HG03039 (cell line): ENCODE data around the gene PLSCR5.
A peak's percentile ranks its signal among the peaks of the same experiment; 100 is the strongest.

Source experiments
- ATAC-seq: cut with Tn5 transposase; IDR thresholded peaks from one replicate; pipeline ENCODE4 v1.9.1; 2021; ENCODE audit warnings: mild to moderate bottlenecking, moderate library complexity; ENCODE audit not compliant: unreplicated experiment

PLSCR5 gene

DNA sequence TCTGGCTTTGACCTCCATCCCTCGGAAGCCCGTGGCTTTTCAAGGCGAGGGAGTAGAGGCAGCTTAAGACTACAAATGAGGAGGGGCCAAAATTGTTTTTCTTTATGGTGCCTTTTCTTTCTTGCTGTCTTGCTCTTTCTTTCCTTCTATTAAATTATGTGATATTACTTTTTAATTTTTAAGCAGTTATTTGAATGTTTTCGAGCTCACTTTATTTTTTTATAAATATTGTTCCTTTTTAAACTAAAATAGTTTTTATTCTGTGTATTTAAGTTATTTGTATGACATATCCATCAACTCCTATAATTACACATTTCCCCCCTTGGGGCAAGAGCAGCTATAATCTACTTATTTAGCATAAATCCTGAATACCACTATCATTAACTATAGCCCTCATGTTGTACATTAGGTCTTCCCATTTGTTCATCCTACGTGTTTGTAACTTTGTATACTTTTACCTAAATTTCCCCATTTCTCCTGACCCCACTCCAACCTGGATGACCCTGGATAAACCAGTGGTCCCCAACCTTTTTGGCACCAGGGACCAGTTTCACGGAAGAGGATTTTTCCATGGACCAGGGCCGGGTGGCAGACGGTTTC, 60.1 kb downstream of the PLSCR5 start:
- ATAC-seq: no peak

DNA sequence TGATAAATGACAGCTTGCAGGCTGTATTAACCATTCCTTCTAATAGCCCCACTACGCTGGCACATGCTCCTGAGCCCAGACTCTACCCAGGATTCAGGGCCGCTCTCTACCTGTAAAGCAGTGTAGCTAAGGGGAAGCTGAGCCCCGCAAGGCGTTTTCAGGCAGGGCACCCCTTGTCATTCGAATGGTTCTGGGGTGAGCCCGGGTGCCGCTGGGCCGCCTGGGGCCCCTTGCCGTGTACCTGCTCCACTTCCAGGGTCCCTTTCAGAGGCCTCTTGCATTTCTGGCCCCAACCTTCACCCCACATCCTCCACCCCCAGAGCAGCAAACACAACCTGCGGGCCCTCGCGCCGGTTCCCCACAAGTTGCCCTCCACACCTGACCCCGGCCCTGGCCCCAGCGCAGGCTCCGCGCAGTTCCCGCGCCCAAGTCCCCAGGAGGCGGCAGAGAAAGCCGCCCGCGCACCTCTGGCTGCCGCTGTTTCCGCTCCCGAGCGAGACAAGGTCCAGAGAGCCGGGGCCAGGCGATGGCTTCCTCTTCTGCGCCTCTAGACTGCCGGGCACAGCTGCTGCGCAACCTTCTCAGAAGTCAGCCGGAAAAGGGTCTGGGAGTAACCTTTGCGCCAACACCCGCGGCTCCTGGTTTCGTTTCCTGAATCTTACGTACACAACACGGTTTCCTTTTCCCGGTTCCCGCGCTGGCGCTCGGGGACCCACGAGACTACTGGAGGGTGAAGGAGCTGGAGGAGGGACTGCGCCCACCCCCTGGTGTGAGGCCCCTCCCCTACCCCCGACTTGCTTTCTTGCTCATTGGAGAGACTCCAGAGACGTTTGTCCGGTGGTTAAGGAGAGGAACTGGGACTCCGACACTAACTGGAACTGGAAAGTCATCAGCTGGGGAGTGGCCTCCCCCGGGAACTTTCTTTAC, 60.9 kb downstream of the PLSCR5 start, which contains the start of gene PLSCR1:
Gene PLSCR1 (minus strand): TSS at position 606 of the 927 bp plus-strand sequence. CDS start 8,055 bp downstream, outside the sequence.
- peak; percentile 83 for ATAC-seq

DNA sequence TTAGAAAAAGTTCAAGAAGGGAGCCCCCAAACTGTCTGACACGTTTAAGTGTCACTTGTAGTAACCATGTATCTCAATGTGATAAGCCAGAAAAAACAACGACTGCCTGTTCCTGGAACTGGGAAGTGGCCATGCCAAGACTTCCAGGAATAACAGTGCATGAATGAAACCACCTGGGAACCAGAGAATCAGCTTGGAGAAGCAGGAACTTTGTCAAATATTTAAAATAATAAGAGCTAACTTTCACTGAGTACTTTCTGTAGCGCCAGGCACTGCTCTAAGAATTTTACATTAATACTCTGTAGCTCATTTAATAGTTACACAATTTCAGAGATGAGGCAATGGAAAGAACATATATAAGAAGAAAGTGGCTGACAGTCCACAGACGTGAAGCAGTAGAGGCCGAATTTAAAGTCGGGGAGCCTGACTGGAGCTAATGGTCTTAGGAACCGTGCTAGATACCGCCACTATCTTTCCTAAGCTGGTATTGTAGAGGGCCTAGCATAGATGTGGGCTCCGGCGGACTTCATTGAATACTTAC, 61.6 kb downstream of the PLSCR5 start:
- peak; percentile 1 for ATAC-seq

DNA sequence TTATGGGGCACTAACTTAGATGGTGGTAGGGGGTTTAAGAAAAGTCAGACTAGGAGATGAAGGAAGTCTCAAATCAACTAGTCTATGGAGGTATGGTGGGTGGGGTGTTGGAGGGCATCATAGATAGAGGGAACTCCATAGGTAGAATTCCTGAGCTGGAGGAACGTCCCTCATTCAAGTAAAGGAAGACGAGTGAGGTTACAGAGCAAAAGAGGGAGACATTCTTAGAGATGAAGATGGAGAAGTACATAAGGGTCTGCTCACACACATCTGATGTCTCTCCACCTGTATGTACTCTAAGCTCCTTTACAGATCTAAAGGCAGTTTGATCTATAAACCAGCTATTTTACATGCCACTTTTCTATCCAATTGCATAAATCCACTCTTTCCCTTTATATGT, 62.2 kb downstream of the PLSCR5 start:
- no peak for ATAC-seq

DNA sequence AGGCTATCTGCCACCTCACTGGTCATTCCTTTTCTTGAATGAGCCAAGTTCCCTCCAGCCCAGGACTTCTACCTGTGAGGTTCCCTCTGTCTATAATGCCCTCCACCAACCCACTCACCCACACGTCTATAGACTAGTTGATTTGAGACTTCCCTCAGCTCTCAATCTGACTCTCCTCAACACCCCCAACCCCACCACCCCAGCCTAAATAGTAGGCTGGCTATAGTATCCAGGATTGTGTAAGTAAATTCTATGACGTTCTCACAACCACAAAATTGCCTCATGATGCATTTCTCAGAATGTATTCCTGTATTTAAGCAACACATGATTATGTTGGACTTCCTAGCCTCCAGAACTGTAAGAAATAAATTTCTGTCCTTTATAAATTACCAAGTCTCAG, 63.0 kb downstream of the PLSCR5 start:
- ATAC-seq: no peak

DNA sequence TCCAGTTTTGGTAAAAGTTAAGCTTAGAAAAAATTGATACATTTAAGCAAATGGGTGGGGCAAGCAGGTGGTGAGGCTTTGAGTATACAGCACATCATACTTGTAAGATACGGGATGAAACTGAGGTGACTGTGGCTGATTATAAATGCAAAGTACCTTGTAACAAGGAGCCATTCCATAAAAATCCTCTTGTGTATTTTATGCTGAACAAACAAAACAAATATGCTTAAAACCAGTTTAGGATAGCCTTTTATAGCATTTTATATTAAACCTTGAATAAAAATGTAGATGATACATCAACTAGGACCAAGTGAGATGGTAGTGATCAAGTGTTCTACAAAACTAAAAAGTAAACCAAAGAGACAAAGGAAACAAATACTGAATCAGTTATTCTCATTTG, 64.2 kb downstream of the PLSCR5 start:
- ATAC-seq: no peak

DNA sequence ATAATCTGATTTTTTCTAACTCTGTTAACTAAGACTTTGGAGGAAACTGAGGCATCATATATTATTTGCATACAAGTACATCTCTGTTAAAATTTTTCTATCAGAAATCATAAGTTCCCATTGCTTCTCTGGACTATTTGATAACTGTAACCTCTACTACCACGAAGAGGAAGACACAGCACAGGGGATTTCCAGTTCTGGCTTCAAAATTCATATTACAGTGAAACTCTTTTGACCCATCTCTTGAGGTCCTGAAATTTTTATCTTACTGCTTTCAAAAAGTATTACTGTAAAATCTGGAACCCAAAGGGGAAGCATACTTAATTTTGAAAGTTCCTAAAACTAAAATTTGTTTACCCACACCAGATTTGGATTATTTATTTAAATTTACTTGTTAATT, 64.9 kb downstream of the PLSCR5 start:
- ATAC-seq: no peak

DNA sequence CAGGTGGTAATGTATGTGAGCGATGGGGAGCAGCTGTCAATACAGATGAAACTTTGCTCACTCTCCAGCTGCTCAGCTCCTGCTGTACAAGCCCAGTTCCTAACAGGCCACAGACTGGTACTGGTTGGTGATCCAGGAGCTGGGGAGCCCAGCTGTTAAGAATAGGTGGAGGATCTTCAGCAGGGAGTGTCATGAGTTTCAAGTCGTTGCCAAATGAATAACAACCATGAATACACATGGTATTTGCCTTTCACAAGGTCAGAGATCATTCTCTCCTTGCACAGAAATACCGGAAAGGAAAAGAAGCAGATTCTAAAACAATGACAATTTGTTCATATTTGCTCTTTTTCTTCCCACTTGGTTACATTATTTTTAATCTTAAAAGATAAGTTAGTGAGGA, 65.8 kb downstream of the PLSCR5 start:
- ATAC-seq: no peak

DNA sequence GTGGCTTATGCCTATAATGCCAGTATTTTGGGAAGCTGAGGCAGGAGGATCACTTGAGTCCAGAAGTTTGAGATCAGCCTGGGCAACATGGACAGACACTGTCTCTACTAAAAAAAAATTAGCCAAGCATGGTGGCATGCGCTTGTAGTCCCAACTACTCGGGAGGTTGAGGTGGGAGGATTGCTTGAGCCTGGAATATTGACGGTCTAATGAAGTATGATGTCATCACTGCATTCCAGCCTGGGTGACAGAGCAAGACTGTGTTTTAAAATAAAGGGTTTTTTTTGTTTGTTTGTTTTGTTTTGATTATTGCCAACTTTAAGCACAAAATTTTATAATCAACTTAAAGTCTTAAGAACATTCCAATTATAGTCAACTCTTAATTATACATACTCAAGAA, 67.5 kb downstream of the PLSCR5 start:
- no peak for ATAC-seq

DNA sequence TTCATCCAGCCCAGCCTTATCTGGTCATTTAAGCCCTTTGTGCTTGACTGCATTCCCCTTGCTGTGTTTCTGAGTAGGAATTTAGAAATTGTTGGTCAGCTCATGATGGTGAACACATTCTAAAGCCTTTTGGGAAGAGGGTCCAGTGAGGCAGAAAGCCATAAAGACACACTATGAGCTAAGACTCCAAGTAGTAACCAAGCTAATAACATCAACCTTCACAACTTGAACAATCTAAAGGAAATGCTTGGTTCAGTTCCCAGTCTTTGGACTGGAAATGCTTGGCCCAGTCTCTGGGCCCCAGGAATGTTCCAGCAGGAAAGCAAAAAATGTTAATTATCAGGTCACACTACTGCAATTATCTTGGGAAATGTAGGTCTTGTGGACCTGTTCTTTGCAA, 68.5 kb downstream of the PLSCR5 start:
- no peak for ATAC-seq
